HEK293 (cell line): Measurements from ENCODE around the gene CCDC77.

ENCODE experiments used
- CTCF ChIA-PET: fragments of 350-600 bp; formaldehyde crosslinking; extraction: SDS; loops from one replicate; lab custom pipeline; 2021; ENCODE audit warnings: antibody characterized with exemption; lab: Yijun Ruan, JAX
- POLR2A ChIA-PET: fragments of 300-600 bp; formaldehyde crosslinking; extraction: SDS; loops from one replicate; lab custom pipeline; 2020; ENCODE audit warnings: antibody characterized with exemption, inconsistent platforms; lab: Yijun Ruan, JAX
- H3K27ac ChIP-seq: fragments of 200-500 bp; sonication (Bioruptor generic); 2 replicates; pipeline ENCODE4 v1.5.1; 2014; ENCODE audit warnings: low read depth, low read length, control low read depth, inconsistent platforms; ENCODE audit errors: extremely low read depth
- H3K36me3 ChIP-seq, 2 experiments: fragments of 200-500 bp in 1 of 2; sonication (Bioruptor generic) in 1 of 2; 1 replicate in 1 of 2; 2 replicates in 1 of 2; pipeline ENCODE4 v1.5.1; 2014 to 2017; ENCODE audit warnings: inconsistent platforms in 2 of 2, low read length in 2 of 2; ENCODE audit not compliant: control insufficient read depth in 2 of 2, insufficient read depth in 1 of 2
- H3K4me1 ChIP-seq: fragments of 200-500 bp; sonication (Bioruptor generic); 2 replicates; pipeline ENCODE4 v1.5.1; 2014; ENCODE audit warnings: mild to moderate bottlenecking, low read length, inconsistent platforms; ENCODE audit not compliant: control insufficient read depth, insufficient read depth
- H3K4me3 ChIP-seq: 2 replicates; pipeline ENCODE4 v1.5.1; 2011; ENCODE audit warnings: low read depth, mild to moderate bottlenecking, control low read depth, low read length, moderate library complexity
- H3K9me3 ChIP-seq: fragments of 200-500 bp; sonication (Bioruptor generic); 2 replicates; pipeline ENCODE4 v1.5.1; 2014; ENCODE audit warnings: low read depth, low read length, inconsistent platforms; ENCODE audit not compliant: control insufficient read depth, insufficient read depth
- BCL11A ChIP-seq: fragments of 450-650 bp; formaldehyde crosslinking; IDR thresholded peaks from 2 replicates; pipeline ENCODE4 v1.5.1; 2016; ENCODE audit warnings: low read depth, missing biosample characterization, missing genetic modification characterization
- SCRT2 ChIP-seq: fragments of 450-650 bp; formaldehyde crosslinking; IDR thresholded peaks from 2 replicates; pipeline ENCODE4 v1.5.1; 2016; ENCODE audit warnings: missing biosample characterization, missing genetic modification characterization
- TCF7L2 ChIP-seq: IDR thresholded peaks from 2 replicates; pipeline ENCODE4 v1.6.1; 2011; ENCODE audit warnings: low read depth, mild to moderate bottlenecking, inconsistent platforms, low read length, moderate library complexity, borderline replicate concordance
- ZBTB8A ChIP-seq: fragments of 450-650 bp; formaldehyde crosslinking; IDR thresholded peaks from 2 replicates; pipeline ENCODE4 v1.5.1; 2016; ENCODE audit warnings: missing biosample characterization, missing genetic modification characterization
- ZFP3 ChIP-seq: fragments of 450-650 bp; formaldehyde crosslinking; IDR thresholded peaks from 2 replicates; pipeline ENCODE4 v1.5.1; 2016; ENCODE audit warnings: low read depth, missing biosample characterization, missing genetic modification characterization
- ZIC2 ChIP-seq: fragments of 450-650 bp; formaldehyde crosslinking; IDR thresholded peaks from 2 replicates; pipeline ENCODE4 v1.5.1; 2016; ENCODE audit warnings: missing biosample characterization, missing genetic modification characterization
- ZNF16 ChIP-seq: fragments of 450-650 bp; formaldehyde crosslinking; IDR thresholded peaks from 2 replicates; pipeline ENCODE4 v1.5.1; 2016; ENCODE audit warnings: low read depth, missing biosample characterization, missing genetic modification characterization
- ZNF169 ChIP-seq: fragments of 450-650 bp; formaldehyde crosslinking; IDR thresholded peaks from 2 replicates; pipeline ENCODE4 v1.5.1; 2016; ENCODE audit warnings: missing biosample characterization, missing genetic modification characterization
- ZNF302 ChIP-seq: fragments of 450-650 bp; formaldehyde crosslinking; IDR thresholded peaks from 2 replicates; pipeline ENCODE4 v1.5.1; 2016; ENCODE audit warnings: missing biosample characterization, missing genetic modification characterization, low read depth
- ZNF350 ChIP-seq: fragments of 450-650 bp; formaldehyde crosslinking; IDR thresholded peaks from 2 replicates; pipeline ENCODE4 v1.5.0; 2017; ENCODE audit warnings: missing biosample characterization, mild to moderate bottlenecking, missing genetic modification characterization
- ZNF394 ChIP-seq: fragments of 450-650 bp; formaldehyde crosslinking; IDR thresholded peaks from 2 replicates; pipeline ENCODE4 v1.5.1; 2016; ENCODE audit warnings: missing biosample characterization, missing genetic modification characterization, mild to moderate bottlenecking, moderate library complexity, borderline replicate concordance
- ZNF423 ChIP-seq: fragments of 450-650 bp; formaldehyde crosslinking; IDR thresholded peaks from 2 replicates; pipeline ENCODE4 v1.5.1; 2016; ENCODE audit warnings: missing biosample characterization, missing genetic modification characterization
- ZNF449 ChIP-seq: fragments of 450-650 bp; formaldehyde crosslinking; IDR thresholded peaks from 2 replicates; pipeline ENCODE4 v1.5.1; 2017; ENCODE audit warnings: missing biosample characterization, mild to moderate bottlenecking, missing genetic modification characterization, moderate library complexity
- ZNF501 ChIP-seq: fragments of 450-650 bp; formaldehyde crosslinking; IDR thresholded peaks from 2 replicates; pipeline ENCODE4 v1.5.1; 2016; ENCODE audit warnings: missing biosample characterization, missing genetic modification characterization
- ZNF600 ChIP-seq: fragments of 450-650 bp; formaldehyde crosslinking; IDR thresholded peaks from 2 replicates; pipeline ENCODE4 v1.5.1; 2016; ENCODE audit warnings: missing biosample characterization, missing genetic modification characterization
- ZNF654 ChIP-seq: fragments of 450-650 bp; formaldehyde crosslinking; IDR thresholded peaks from 2 replicates; pipeline ENCODE4 v1.5.1; 2016; ENCODE audit warnings: low read depth, missing biosample characterization, missing genetic modification characterization
- ZNF660 ChIP-seq: fragments of 450-650 bp; IDR thresholded peaks from 2 replicates; pipeline ENCODE4 v1.5.1; 2018; ENCODE audit warnings: missing biosample characterization, mild to moderate bottlenecking, missing genetic modification characterization
- ZNF707 ChIP-seq: fragments of 450-650 bp; formaldehyde crosslinking; IDR thresholded peaks from 2 replicates; pipeline ENCODE4 v1.5.1; 2016; ENCODE audit warnings: missing biosample characterization, missing genetic modification characterization
- ZNF830 ChIP-seq: fragments of 450-650 bp; IDR thresholded peaks from 2 replicates; pipeline ENCODE4 v1.5.0; 2018; ENCODE audit warnings: missing biosample characterization, missing genetic modification characterization, low read depth, mild to moderate bottlenecking, moderate library complexity
- TF ChIP-seq, protein P1 (sequence below): sonication (generic); formaldehyde crosslinking; IDR thresholded peaks from 2 replicates; pipeline ENCODE4 v1.8.1; 2022; ENCODE audit warnings: mild to moderate bottlenecking, moderate library complexity, missing genetic modification reagents
- TF ChIP-seq, protein P2 (sequence below): fragments of 450-650 bp; formaldehyde crosslinking; IDR thresholded peaks from 2 replicates; pipeline ENCODE4 v1.5.1; 2016; ENCODE audit warnings: missing biosample characterization, missing genetic modification characterization

Gene CCDC77

GRCh38 chr12:475286-475685 lies 73.8 kb downstream of the CCDC77 start:
- H3K4me3 ChIP-seq = no peak overlapping the region
- POLR2A ChIA-PET = no interaction called here
- no peak for TF ChIP-seq ZNF423 (tag by site-specific recombination)
- TF ChIP-seq ZNF302 (tag by site-specific recombination) = no peak
- TF ChIP-seq, protein P1, sequence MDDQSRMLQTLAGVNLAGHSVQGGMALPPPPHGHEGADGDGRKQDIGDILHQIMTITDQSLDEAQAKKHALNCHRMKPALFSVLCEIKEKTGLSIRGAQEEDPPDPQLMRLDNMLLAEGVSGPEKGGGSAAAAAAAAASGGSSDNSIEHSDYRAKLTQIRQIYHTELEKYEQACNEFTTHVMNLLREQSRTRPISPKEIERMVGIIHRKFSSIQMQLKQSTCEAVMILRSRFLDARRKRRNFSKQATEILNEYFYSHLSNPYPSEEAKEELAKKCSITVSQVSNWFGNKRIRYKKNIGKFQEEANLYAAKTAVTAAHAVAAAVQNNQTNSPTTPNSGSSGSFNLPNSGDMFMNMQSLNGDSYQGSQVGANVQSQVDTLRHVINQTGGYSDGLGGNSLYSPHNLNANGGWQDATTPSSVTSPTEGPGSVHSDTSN (CRISPR knock-in tag) = no peak
- no peak for TF ChIP-seq ZNF394
- no peak for TF ChIP-seq TCF7L2
- TF ChIP-seq ZNF707 (tag by site-specific recombination) = no peak
- no peak for TF ChIP-seq ZFP3 (tag by site-specific recombination)
- no peak for TF ChIP-seq ZNF830 (tag by site-specific recombination)
- TF ChIP-seq BCL11A (tag by site-specific recombination) = no peak
- TF ChIP-seq ZNF660 (tag by site-specific recombination) = no peak
- TF ChIP-seq ZNF350 (tag by site-specific recombination) = no peak
- no peak for TF ChIP-seq ZNF16 (tag by site-specific recombination)
- TF ChIP-seq, protein P2, sequence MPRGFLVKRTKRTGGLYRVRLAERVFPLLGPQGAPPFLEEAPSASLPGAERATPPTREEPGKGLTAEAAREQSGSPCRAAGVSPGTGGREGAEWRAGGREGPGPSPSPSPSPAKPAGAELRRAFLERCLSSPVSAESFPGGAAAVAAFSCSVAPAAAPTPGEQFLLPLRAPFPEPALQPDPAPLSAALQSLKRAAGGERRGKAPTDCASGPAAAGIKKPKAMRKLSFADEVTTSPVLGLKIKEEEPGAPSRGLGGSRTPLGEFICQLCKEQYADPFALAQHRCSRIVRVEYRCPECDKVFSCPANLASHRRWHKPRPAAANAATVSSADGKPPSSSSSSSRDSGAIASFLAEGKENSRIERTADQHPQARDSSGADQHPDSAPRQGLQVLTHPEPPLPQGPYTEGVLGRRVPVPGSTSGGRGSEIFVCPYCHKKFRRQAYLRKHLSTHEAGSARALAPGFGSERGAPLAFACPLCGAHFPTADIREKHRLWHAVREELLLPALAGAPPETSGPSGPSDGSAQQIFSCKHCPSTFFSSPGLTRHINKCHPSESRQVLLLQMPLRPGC (tag by site-specific recombination) = no peak
- no peak for TF ChIP-seq ZBTB8A (tag by site-specific recombination)
- no peak for TF ChIP-seq ZIC2
- TF ChIP-seq ZNF169 (tag by site-specific recombination) = no peak
- no peak for TF ChIP-seq ZNF501 (tag by site-specific recombination)
- TF ChIP-seq, all 188 proteins: peak for 0
- no peaks in the 10 kb centered on the region for H3K4me1 ChIP-seq
- no peaks in the 10 kb centered on the region; a peak in 1 of 3 replicates for H3K36me3 ChIP-seq
- no peak overlapping the region for H3K27ac ChIP-seq
- CTCF ChIA-PET = interaction anchor here (0.6 to 1.1 kb wide), 3 partner anchors 13 to 276 kb away, joined by 3 to 4 read pairs (median 3); no protein-coding TSS in a partner anchor
- no peaks in the 10 kb centered on the region for H3K9me3 ChIP-seq

DNA sequence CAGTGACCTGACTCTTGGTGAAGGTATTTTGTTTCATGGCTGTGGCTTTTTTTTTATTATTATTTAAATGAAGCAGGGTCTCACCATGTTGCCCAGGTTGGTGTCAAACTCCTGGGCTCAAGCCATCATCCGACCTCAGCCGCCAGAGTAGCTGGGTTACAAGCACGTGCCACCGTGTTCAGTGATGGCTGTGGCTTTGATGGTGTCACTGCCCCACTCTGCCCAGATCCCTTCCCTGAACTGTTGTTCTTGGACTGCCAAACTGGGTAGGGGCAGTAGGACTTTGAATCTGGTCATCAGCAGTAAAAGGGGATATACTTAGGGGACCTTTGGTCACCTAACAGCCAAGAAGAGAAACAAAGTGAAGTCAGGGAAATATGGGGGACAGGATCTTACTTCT lies 77.7 kb downstream of the CCDC77 start:
- H3K36me3 ChIP-seq = no peaks in the 10 kb centered on the region
- TF ChIP-seq ZNF600 = no peak
- no peak for TF ChIP-seq ZNF449
- TF ChIP-seq SCRT2 (tag by site-specific recombination) = no peak
- TF ChIP-seq ZNF654 (tag by site-specific recombination) = no peak
- ChIA-PET CTCF (no interaction called here), POLR2A (no interaction called here)
- H3K4me3 ChIP-seq = no peak overlapping the region
- H3K27ac ChIP-seq = no peak overlapping the region
- H3K4me1 ChIP-seq = peaks cover 9% of the 10 kb centered on the region
- H3K9me3 ChIP-seq = no peaks in the 10 kb centered on the region
